Endothelial cell of umbilical vein (primary cell): ENCODE measurements around the gene EZR. TPM values are rescaled to one million over a fixed set of nuclear protein-coding genes. Genes with fewer than 3 reads are reported as not detected.

ENCODE experiments used
- BruUV-seq: library from RNA; stranded (reverse); fragments of 400-500 nt; replicated peaks from 2 replicates; lab custom pipeline; 2021; lab: Mats Ljungman, UMichigan
- CTCF ChIA-PET: fragments of 300-600, 350-600 bp; sonication (Branson Sonifier 250); formaldehyde crosslinking; loops from one replicate; lab custom pipeline; 2021; ENCODE audit warnings: antibody characterized with exemption, inconsistent platforms; lab: Charles Lee
- POLR2A ChIA-PET: fragments of 300-600, 350-600 bp; sonication (Branson Sonifier 250); formaldehyde crosslinking; loops from one replicate; lab custom pipeline; 2021; ENCODE audit warnings: antibody characterized with exemption, inconsistent platforms; lab: Charles Lee
- DNase-seq: peaks from one replicate; pipeline ENCODE4 v3.0.0-alpha.2; 2011; ENCODE audit warnings: low read depth, low spot score
- FAIRE-seq: peaks from 2 replicates; lab custom pipeline; 2011; peaks lifted over from hg19 to GRCh38; lab: Jason Lieb, UNC
- H2AFZ ChIP-seq: 2 replicates; pipeline ENCODE4 v1.6.0; 2012; ENCODE audit warnings: low read depth, low read length, control low read depth, inconsistent platforms
- H3K27ac ChIP-seq: 2 replicates; pipeline ENCODE4 v1.5.1; 2011; ENCODE audit warnings: low read depth, mild to moderate bottlenecking, control low read depth, low read length, moderate library complexity; ENCODE audit not compliant: insufficient read depth
- H3K27me3 ChIP-seq, 2 experiments: 2 replicates each; pipeline versions ENCODE4 v1.6.0 to v1.6.1; 2011; ENCODE audit warnings: low read length in 2 of 2, mixed read lengths in 1 of 2; ENCODE audit not compliant: control insufficient read depth in 2 of 2, insufficient read depth in 2 of 2
- H3K36me3 ChIP-seq, 2 experiments: 2 replicates in 1 of 2; 3 replicates in 1 of 2; pipeline ENCODE4 v1.5.1; 2011; ENCODE audit warnings: low read length in 2 of 2, mild to moderate bottlenecking in 1 of 2, moderate library complexity in 1 of 2; ENCODE audit not compliant: control insufficient read depth in 2 of 2, insufficient read depth in 2 of 2; ENCODE audit errors: extremely low read depth in 1 of 2
- H3K4me1 ChIP-seq: 3 replicates; pipeline ENCODE4 v1.5.1; 2011; ENCODE audit warnings: mild to moderate bottlenecking, low read length; ENCODE audit not compliant: control insufficient read depth, insufficient read depth; ENCODE audit errors: extremely low read depth
- H3K4me2 ChIP-seq: 2 replicates; pipeline ENCODE4 v1.6.1; 2011; ENCODE audit warnings: low read length, control low read depth, mixed read lengths; ENCODE audit not compliant: insufficient read depth
- H3K4me3 ChIP-seq, 3 experiments: fragments of 200-600 bp in 1 of 3; sonication (generic), shearing (Covaris generic) in 1 of 3; replicated peaks in 1 of 3; 2 replicates each; pipeline ENCODE4 v1.5.1; 2011 to 2016; ENCODE audit warnings: control low read depth in 3 of 3, low read length in 3 of 3, mild to moderate bottlenecking in 2 of 3, inconsistent platforms in 1 of 3, low read depth in 1 of 3, moderate library complexity in 1 of 3; ENCODE audit not compliant: insufficient read depth in 1 of 3
- H3K79me2 ChIP-seq: 2 replicates; pipeline ENCODE4 v1.6.0; 2012; ENCODE audit warnings: low read length, inconsistent platforms; ENCODE audit not compliant: control insufficient read depth, insufficient read depth
- H3K9ac ChIP-seq: replicated peaks from 2 replicates; pipeline ENCODE3; 2011; ENCODE audit warnings: low read length, control low read depth; ENCODE audit not compliant: insufficient read depth; ENCODE audit errors: extremely low read depth
- H3K9me1 ChIP-seq: replicated peaks from 3 replicates; pipeline ENCODE4 v1.6.0; 2011; ENCODE audit warnings: mild to moderate bottlenecking, low read length; ENCODE audit not compliant: control insufficient read depth, insufficient read depth; ENCODE audit errors: extremely low read depth
- H3K9me3 ChIP-seq: replicated peaks from 2 replicates; pipeline ENCODE4 v1.5.1; 2012; ENCODE audit warnings: low read length, inconsistent platforms; ENCODE audit not compliant: control insufficient read depth, insufficient read depth
- H4K20me1 ChIP-seq: replicated peaks from 2 replicates; pipeline ENCODE3; 2011; ENCODE audit warnings: mild to moderate bottlenecking, low read length; ENCODE audit not compliant: control insufficient read depth, insufficient read depth; ENCODE audit errors: extremely low read depth
- EZH2 ChIP-seq: IDR thresholded peaks from 2 replicates; pipeline ENCODE4 v1.6.1; 2012; ENCODE audit warnings: borderline replicate concordance, low read depth, mild to moderate bottlenecking, moderate library complexity, low read length, inconsistent platforms; ENCODE audit not compliant: severe bottlenecking
- FOS ChIP-seq: IDR thresholded peaks from 2 replicates; pipeline ENCODE4 v1.6.1; 2011; ENCODE audit warnings: mild to moderate bottlenecking, low read length, moderate library complexity, borderline replicate concordance; ENCODE audit not compliant: insufficient read depth
- GATA2 ChIP-seq: IDR thresholded peaks from 2 replicates; pipeline ENCODE4 v1.7.0; 2011; ENCODE audit warnings: low read depth, mild to moderate bottlenecking, moderate library complexity, mixed read lengths, low read length; ENCODE audit not compliant: insufficient read length, insufficient read depth
- JUN ChIP-seq: IDR thresholded peaks from 2 replicates; pipeline ENCODE4 v1.6.1; 2011; ENCODE audit warnings: borderline replicate concordance, low read depth; ENCODE audit not compliant: insufficient read length, insufficient read depth
- MAX ChIP-seq: IDR thresholded peaks from 2 replicates; pipeline ENCODE4 v1.6.1; 2011; ENCODE audit not compliant: insufficient read depth, insufficient read length
- MYC ChIP-seq: IDR thresholded peaks from one replicate; pipeline ENCODE4 v1.6.1; 2011; ENCODE audit warnings: mild to moderate bottlenecking, low read depth, low read length
- POLR2A ChIP-seq: IDR thresholded peaks from 2 replicates; pipeline ENCODE4 v1.6.1; 2012; ENCODE audit warnings: low read depth, mild to moderate bottlenecking, control low read depth, low read length
- POLR2AphosphoS5 ChIP-seq: IDR thresholded peaks from 2 replicates; pipeline ENCODE4 v1.6.1; 2012; ENCODE audit warnings: low read depth, mild to moderate bottlenecking, control low read depth, low read length, moderate library complexity; ENCODE audit not compliant: insufficient read depth
- dilution Hi-C: fragments of 300-500 bp; cut with MboI; formaldehyde crosslinking; loops from one replicate; pipeline ENCODE4 v1.15.0; 2019; ENCODE audit warnings: low sequenced_read_pairs; ENCODE audit not compliant: extremely low pct_ligation_motif_present
- intact Hi-C: fragments of 100-400 bp; cut with micrococcal nuclease; formaldehyde crosslinking; loops from one replicate; pipeline ENCODE4 v1.10.0; 2022
- polyA plus RNA-seq, 4 experiments: library from polyadenylated mRNA; depleted of rRNA in 3 of 4; stranded (reverse) in 3 of 4; unstranded in 1 of 4; fragments of >200 nt; gene quantifications; 2 replicates each; pipeline versions ENCODE4 v1.2.1 to v1.2.3, GENCODE V29; 2011 to 2012; ENCODE audit warnings: missing spikeins in 1 of 4
- total RNA-seq: library from RNA; stranded (reverse); gene quantifications from 2 replicates; pipeline ENCODE4 v1.2.3, GENCODE V29; 2021
- TF ChIP-seq, protein P1 (sequence below), 2 donors: IDR thresholded peaks; 1 replicate in 1 of 2; 2 replicates in 1 of 2; pipeline ENCODE4 v1.5.1; 2011; ENCODE audit warnings: low read length in 2 of 2, mild to moderate bottlenecking in 2 of 2, moderate library complexity in 2 of 2, control low read depth in 1 of 2, inconsistent platforms in 1 of 2, low read depth in 1 of 2; ENCODE audit not compliant: insufficient read depth in 1 of 2; ENCODE audit errors: extremely low read depth in 1 of 2

EZR gene
- total and polyA plus RNA-seq, 2 donors (not counting 3 experiments of a cell fraction or from before 2014, with no cell fraction given): 58.5 to 108 TPM

DNA sequence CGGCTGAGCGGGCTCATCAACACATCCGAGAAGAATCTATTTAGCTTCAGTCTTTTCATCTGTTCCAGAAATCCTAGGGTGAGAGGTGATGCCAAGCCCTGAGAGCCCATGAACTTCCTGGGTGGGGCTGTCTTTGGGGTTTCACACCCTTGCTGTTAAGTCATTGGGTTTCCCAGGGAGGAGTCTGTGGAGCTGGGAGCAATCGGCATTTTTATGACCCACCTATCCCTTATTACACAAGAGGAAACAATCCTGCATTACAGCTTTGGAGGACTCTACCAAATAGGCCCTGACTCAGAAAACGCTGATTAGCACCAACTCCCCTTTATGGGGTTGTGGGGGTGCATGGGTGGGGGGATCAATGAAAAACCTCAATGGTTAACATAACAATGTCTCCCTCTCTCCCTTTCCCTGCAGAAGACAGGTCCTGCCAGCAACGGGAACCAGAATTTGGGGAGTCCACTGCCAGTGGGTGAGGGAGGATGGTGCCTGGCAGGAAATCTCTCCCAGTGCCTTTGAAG, 46.3 kb downstream of the EZR start:
- intact Hi-C loops (no loop called here), dilution Hi-C loops (no loop called here)
- ChIA-PET CTCF (interaction anchor here (1.4 to 2.0 kb wide), 3 partner anchors 54 to 200 kb away, joined by 3 to 8 read pairs (median 4); no protein-coding TSS in a partner anchor), POLR2A (no interaction called here)
- no TSS peak for BruUV-seq
- Histone ChIP-seq H3K9me3 (no peaks in the 10 kb centered on the region), H4K20me1 (no peaks in the 10 kb centered on the region), H3K36me3 (peaks cover 13 to 59% of the 10 kb centered on the region in 2 experiments), H3K9me1 (no peaks in the 10 kb centered on the region), H3K4me3 (no peak overlapping the region), H2AFZ (no peak overlapping the region), H3K9ac (no peak overlapping the region), H3K27ac (no peak overlapping the region), H3K4me2 (no peak overlapping the region), H3K4me1 (no peaks in the 10 kb centered on the region), H3K27me3 (no peaks in the 10 kb centered on the region), H3K79me2 (no peaks in the 10 kb centered on the region)
- DNase-seq: no peak
- FAIRE-seq: no peak
- TF ChIP-seq JUN (no peak), MYC (no peak), MAX (no peak), EZH2 (no peak), POLR2AphosphoS5 (no peak), FOS (no peak), GATA2 (no peak), POLR2A (no peak)
- TF ChIP-seq, protein P1, sequence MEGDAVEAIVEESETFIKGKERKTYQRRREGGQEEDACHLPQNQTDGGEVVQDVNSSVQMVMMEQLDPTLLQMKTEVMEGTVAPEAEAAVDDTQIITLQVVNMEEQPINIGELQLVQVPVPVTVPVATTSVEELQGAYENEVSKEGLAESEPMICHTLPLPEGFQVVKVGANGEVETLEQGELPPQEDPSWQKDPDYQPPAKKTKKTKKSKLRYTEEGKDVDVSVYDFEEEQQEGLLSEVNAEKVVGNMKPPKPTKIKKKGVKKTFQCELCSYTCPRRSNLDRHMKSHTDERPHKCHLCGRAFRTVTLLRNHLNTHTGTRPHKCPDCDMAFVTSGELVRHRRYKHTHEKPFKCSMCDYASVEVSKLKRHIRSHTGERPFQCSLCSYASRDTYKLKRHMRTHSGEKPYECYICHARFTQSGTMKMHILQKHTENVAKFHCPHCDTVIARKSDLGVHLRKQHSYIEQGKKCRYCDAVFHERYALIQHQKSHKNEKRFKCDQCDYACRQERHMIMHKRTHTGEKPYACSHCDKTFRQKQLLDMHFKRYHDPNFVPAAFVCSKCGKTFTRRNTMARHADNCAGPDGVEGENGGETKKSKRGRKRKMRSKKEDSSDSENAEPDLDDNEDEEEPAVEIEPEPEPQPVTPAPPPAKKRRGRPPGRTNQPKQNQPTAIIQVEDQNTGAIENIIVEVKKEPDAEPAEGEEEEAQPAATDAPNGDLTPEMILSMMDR (IDR thresholded peaks at IDR 0.05; ENCODE audit: extremely low read depth in 1 of 2, insufficient read depth in 1 of 2, low read depth in 1 of 2, low read length in 2 of 2): no peak
